Panc1 (cell line): ENCODE data around the gene CMTM8. TPM values are rescaled to one million over a fixed set of nuclear protein-coding genes. Genes with fewer than 3 reads are reported as not detected.

Experiments used
- ATAC-seq: fragments of 200-7000 bp; cut with Tn5 transposase; 2 replicates; pipeline ENCODE4 v1.9.1; 2020; ENCODE audit warnings: mild to moderate bottlenecking, moderate library complexity
- BruUV-seq: library from RNA; stranded (reverse); fragments of 400-500 nt; replicated peaks from 2 replicates; lab custom pipeline; 2021; lab: Mats Ljungman, UMichigan
- CTCF ChIA-PET: fragments of 300-600 bp; sonication (Branson Sonifier 250); formaldehyde crosslinking; loops from one replicate; lab custom pipeline; 2022; ENCODE audit warnings: antibody characterized with exemption; lab: Charles Lee
- POLR2A ChIA-PET: fragments of 300-600 bp; sonication (Branson Sonifier 250); formaldehyde crosslinking; loops from one replicate; lab custom pipeline; 2022; ENCODE audit warnings: antibody characterized with exemption; lab: Charles Lee
- DNase-seq: peaks from one replicate; pipeline ENCODE4 v3.0.0-alpha.2; 2010; ENCODE audit warnings: low read depth, low spot score
- H3K27ac ChIP-seq: 2 replicates; pipeline ENCODE4 v1.5.1; 2011; ENCODE audit warnings: mild to moderate bottlenecking, low read length, inconsistent platforms
- H3K27me3 ChIP-seq: fragments of 200-500 bp; sonication (Bioruptor generic); 2 replicates; pipeline ENCODE4 v1.6.0; 2014; ENCODE audit warnings: low read length, inconsistent platforms; ENCODE audit not compliant: control insufficient read depth, insufficient read depth
- H3K36me3 ChIP-seq: fragments of 200-500 bp; sonication (Bioruptor generic); 2 replicates; pipeline ENCODE4 v1.5.1; 2014; ENCODE audit warnings: inconsistent platforms, mild to moderate bottlenecking, low read length, moderate library complexity; ENCODE audit not compliant: control insufficient read depth, insufficient read depth
- H3K4me1 ChIP-seq: 2 replicates; pipeline ENCODE4 v1.5.1; 2011; ENCODE audit warnings: inconsistent platforms, mild to moderate bottlenecking, low read length, moderate library complexity; ENCODE audit not compliant: control insufficient read depth, insufficient read depth
- H3K4me3 ChIP-seq, 2 experiments: 2 replicates each; pipeline ENCODE4 v1.5.1; 2011 to 2012; ENCODE audit warnings: low read depth in 2 of 2, low read length in 2 of 2, mild to moderate bottlenecking in 2 of 2, inconsistent platforms in 1 of 2, moderate library complexity in 1 of 2
- H3K9me3 ChIP-seq: fragments of 200-500 bp; sonication (Bioruptor generic); 2 replicates; pipeline ENCODE4 v1.5.1; 2014; ENCODE audit warnings: low read depth, mild to moderate bottlenecking, inconsistent platforms, low read length, moderate library complexity; ENCODE audit not compliant: control insufficient read depth, insufficient read depth
- POLR2AphosphoS5 ChIP-seq: IDR thresholded peaks from 2 replicates; pipeline ENCODE4 v1.6.1; 2012; ENCODE audit warnings: mild to moderate bottlenecking, low read depth, low read length, moderate library complexity
- REST ChIP-seq, 2 experiments: IDR thresholded peaks; 2 replicates each; pipeline ENCODE4 v1.6.1; 2011 to 2012; ENCODE audit warnings: low read depth in 2 of 2, control low read depth in 1 of 2, low read length in 1 of 2, mild to moderate bottlenecking in 1 of 2, moderate library complexity in 1 of 2; ENCODE audit not compliant: insufficient read depth in 1 of 2
- SIN3A ChIP-seq: IDR thresholded peaks from 2 replicates; pipeline ENCODE4 v1.6.1; 2012; ENCODE audit warnings: low read depth, mild to moderate bottlenecking, low read length, moderate library complexity, borderline replicate concordance; ENCODE audit not compliant: insufficient read depth
- TCF7L2 ChIP-seq: IDR thresholded peaks from 2 replicates; pipeline ENCODE4 v1.6.1; 2011; ENCODE audit warnings: mild to moderate bottlenecking, low read depth, low read length, inconsistent platforms
- in situ Hi-C: cut with HindIII; loops from 2 replicates; pipeline ENCODE4 v1.10.0; 2016; ENCODE audit warnings: low sequenced_read_pairs, low pct_unique_long_range_greater_than_20kb
- intact Hi-C: fragments of 100-400 bp; cut with micrococcal nuclease; formaldehyde crosslinking; loops from one replicate; pipeline ENCODE4 v1.10.0; 2022; ENCODE audit not compliant: unreplicated experiment
- total RNA-seq: library from RNA; stranded (reverse); gene quantifications from one replicate; pipeline ENCODE4 v1.2.1, GENCODE V29; 2021; ENCODE audit not compliant: unreplicated experiment
- TF ChIP-seq, protein P1 (sequence below): fragments of 450-650 bp; IDR thresholded peaks from 2 replicates; pipeline ENCODE4 v1.5.1; 2017; ENCODE audit warnings: mild to moderate bottlenecking

The CMTM8 gene
- total RNA-seq, 1 experiment from 2014 or later, result 9.8 TPM

- ChIA-PET POLR2A (no interaction called here), CTCF (no interaction called here)
- Histone ChIP-seq H3K27me3 (no peaks in the 10 kb centered on the region), H3K27ac (no peak overlapping the region), H3K9me3 (no peaks in the 10 kb centered on the region), H3K36me3 (no peaks in the 10 kb centered on the region), H3K4me1 (no peaks in the 10 kb centered on the region), H3K4me3 (no peak overlapping the region)
- intact Hi-C loops, result no loop called here
- in situ Hi-C loops, result no loop called here
- TF ChIP-seq REST (IDR thresholded peaks at IDR 0.05; ENCODE audit: insufficient read depth in 1 of 2, low read depth in 2 of 2, low read length in 1 of 2) (no peak), TCF7L2 (no peak), SIN3A (no peak), POLR2AphosphoS5 (no peak)
- TF ChIP-seq, protein P1, sequence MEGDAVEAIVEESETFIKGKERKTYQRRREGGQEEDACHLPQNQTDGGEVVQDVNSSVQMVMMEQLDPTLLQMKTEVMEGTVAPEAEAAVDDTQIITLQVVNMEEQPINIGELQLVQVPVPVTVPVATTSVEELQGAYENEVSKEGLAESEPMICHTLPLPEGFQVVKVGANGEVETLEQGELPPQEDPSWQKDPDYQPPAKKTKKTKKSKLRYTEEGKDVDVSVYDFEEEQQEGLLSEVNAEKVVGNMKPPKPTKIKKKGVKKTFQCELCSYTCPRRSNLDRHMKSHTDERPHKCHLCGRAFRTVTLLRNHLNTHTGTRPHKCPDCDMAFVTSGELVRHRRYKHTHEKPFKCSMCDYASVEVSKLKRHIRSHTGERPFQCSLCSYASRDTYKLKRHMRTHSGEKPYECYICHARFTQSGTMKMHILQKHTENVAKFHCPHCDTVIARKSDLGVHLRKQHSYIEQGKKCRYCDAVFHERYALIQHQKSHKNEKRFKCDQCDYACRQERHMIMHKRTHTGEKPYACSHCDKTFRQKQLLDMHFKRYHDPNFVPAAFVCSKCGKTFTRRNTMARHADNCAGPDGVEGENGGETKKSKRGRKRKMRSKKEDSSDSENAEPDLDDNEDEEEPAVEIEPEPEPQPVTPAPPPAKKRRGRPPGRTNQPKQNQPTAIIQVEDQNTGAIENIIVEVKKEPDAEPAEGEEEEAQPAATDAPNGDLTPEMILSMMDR, result no peak
- no peak for DNase-seq
- no peak for ATAC-seq
- no TSS peak for BruUV-seq
Observed at GRCh38 chr3:32372213-32372490, 133.7 kb downstream of the CMTM8 start.

- ATAC-seq (no peak), DNase-seq (no peak)
- intact Hi-C loops (no loop called here), in situ Hi-C loops (no loop called here)
- TF ChIP-seq, protein P1, result no peak
- no peak for TF ChIP-seq TCF7L2
- TF ChIP-seq POLR2AphosphoS5, result no peak
- TF ChIP-seq REST (IDR thresholded peaks at IDR 0.05; ENCODE audit: insufficient read depth in 1 of 2, low read depth in 2 of 2, low read length in 1 of 2), result no peak
- no peak for TF ChIP-seq SIN3A
- ChIA-PET POLR2A (no interaction called here), CTCF (interaction anchor here (0.6 kb wide), 1 partner anchor 71 kb away, joined by 5 read pairs; no protein-coding TSS in a partner anchor)
- no TSS peak for BruUV-seq
- Histone ChIP-seq H3K4me3 (no peak overlapping the region), H3K4me1 (no peaks in the 10 kb centered on the region), H3K27ac (no peak overlapping the region), H3K27me3 (no peaks in the 10 kb centered on the region), H3K36me3 (no peaks in the 10 kb centered on the region), H3K9me3 (no peaks in the 10 kb centered on the region)
Observed at GRCh38 chr3:32373276-32373675, 134.8 kb downstream of the CMTM8 start.
